ENCODE data around the gene MSI2. TPM values are rescaled to one million over a fixed set of nuclear protein-coding genes. Genes with fewer than 3 reads are reported as not detected.

MSI2 gene
- total and polyA plus RNA-seq, 2 donors (not counting 1 experiment from before 2014, with no cell fraction given), result 16.1 to 196 TPM

- CTCF ChIA-PET, result interaction anchor here (1.5 kb wide), 1 partner anchor 77 kb away, joined by 3 read pairs; no protein-coding TSS in a partner anchor
- Mint-ChIP-seq H3K27ac (no peak overlapping the region), H3K4me1 (peaks cover 57% of the 10 kb centered on the region)
Measured at GRCh38 chr17:57484826-57485565, 228.7 kb downstream of the MSI2 start.

More at GRCh38 chr17:57484826-57485565, 228.7 kb downstream of the MSI2 start:
- H3K4me3 Mint-ChIP-seq, result no peak overlapping the region
- Histone ChIP-seq H2AFZ (ENCODE audit: insufficient read depth, low read depth, low read length, poor library complexity, severe bottlenecking) (no peak overlapping the region), H3K4me1 (ENCODE audit: control insufficient read depth in 2 of 2, insufficient read depth in 2 of 2, low read length in 2 of 2) (peaks cover 29 to 38% of the 10 kb centered on the region in 2 donors), H3K4me2 (replicated peaks; ENCODE audit: low read depth, low read length, poor library complexity, severe bottlenecking) (no peak overlapping the region), H3K9me3 (ENCODE audit: control extremely low read depth in 1 of 3, control insufficient read depth in 2 of 3, insufficient read depth in 1 of 3, low read length in 2 of 3) (no peaks in the 10 kb centered on the region), H4K20me1 (ENCODE audit: control insufficient read depth, insufficient read depth, low read length, poor library complexity, severe bottlenecking) (peaks cover 3% of the 10 kb centered on the region), H3K27ac (ENCODE audit: low read length in 2 of 2) (no peak overlapping the region), H3K79me2 (ENCODE audit: control insufficient read depth, insufficient read depth, low read length) (peaks cover 47% of the 10 kb centered on the region), H3K4me3 (ENCODE audit: control extremely low read depth in 1 of 5, extremely low read depth in 1 of 5, insufficient read depth in 1 of 5, low read depth in 2 of 5, low read length in 4 of 5) (no peak overlapping the region), H3K27me3 (replicated peaks in 1 of 4; ENCODE audit: control extremely low read depth in 1 of 4, control insufficient read depth in 3 of 4, insufficient read depth in 4 of 4, low read length in 3 of 4) (no peaks in the 10 kb centered on the region), H3K36me3 (replicated peaks in 1 of 2; ENCODE audit: control extremely low read depth in 1 of 2, control insufficient read depth in 1 of 2, extremely low read depth in 1 of 2, insufficient read depth in 2 of 2, low read length in 1 of 2) (no peaks in the 10 kb centered on the region), H3K9ac (ENCODE audit: low read length) (no peak overlapping the region)
- TF ChIP-seq EZH2 (IDR thresholded peaks at IDR 0.05; ENCODE audit: borderline replicate concordance, insufficient read depth, low read depth, low read length, poor library complexity, severe bottlenecking), result no peak
- TF ChIP-seq CTCF (IDR thresholded peaks at IDR 0.05), result no peak
- no peak for ATAC-seq (ENCODE audit: low read depth)
- POLR2A ChIA-PET, result interaction anchor here (0.6 kb wide), 1 partner anchor 337 kb away, joined by 3 read pairs; no protein-coding TSS in a partner anchor
- intact Hi-C loops (cut with micrococcal nuclease), result no loop called here
- WGBS (ENCODE audit: insufficient coverage), result 86% methylated on average over 5 of the region's 10 CpGs
- H3K9me3 Mint-ChIP-seq (ENCODE audit: insufficient read depth), result no peaks in the 10 kb centered on the region
- no peak for DNase-seq
- no peaks in the 10 kb centered on the region for H3K27me3 Mint-ChIP-seq

Measured in B cell (primary cell).